K562 (cell line): Measurements from ENCODE around the gene WDR45. TPM values are rescaled to one million over a fixed set of nuclear protein-coding genes. Genes with fewer than 3 reads are reported as not detected.

Experiments used
- L3MBTL2 ChIP-seq: fragments of 450-650 bp; IDR thresholded peaks from 2 replicates; pipeline ENCODE4 v1.6.1; 2016; ENCODE audit warnings: mild to moderate bottlenecking, moderate library complexity
- NFE2 ChIP-seq: IDR thresholded peaks from 2 replicates; pipeline ENCODE4 v1.6.1; 2014; ENCODE audit warnings: antibody characterized with exemption, low read depth
- NFXL1 ChIP-seq: fragments of 450-650 bp; formaldehyde crosslinking; IDR thresholded peaks from 2 replicates; pipeline ENCODE4 v1.4.0; 2021; ENCODE audit warnings: mild to moderate bottlenecking
- SAFB ChIP-seq: fragments of 200-400 bp; formaldehyde crosslinking; IDR thresholded peaks from 2 replicates; pipeline ENCODE4 v1.6.1; 2017; ENCODE audit warnings: low read depth, low read length, borderline replicate concordance
- polyA plus RNA-seq, 8 experiments: library from polyadenylated mRNA; depleted of rRNA in 4 of 8; stranded (reverse) in 5 of 8; unstranded in 3 of 8; fragments of >200 nt; fragmentation: Nextera tagmentation in 2 of 8; fragmentation: Illumina TruSeq in 1 of 8; extraction: Ambion mirVana in 2 of 8; extraction: Trizol in 1 of 8; gene quantifications; 2 replicates each; pipeline versions ENCODE4 v1.2.1 to v1.2.3, GENCODE V29; 2011 to 2014; ENCODE audit warnings: inconsistent platforms in 1 of 8, missing spikeins in 1 of 8
- total RNA-seq, 7 experiments: library from RNA; depleted of rRNA in 6 of 7; stranded (reverse); fragments of >200 nt in 6 of 7; fragmentation: Illumina TruSeq in 2 of 7; extraction: Trizol in 2 of 7; gene quantifications; 2 replicates each; pipeline versions ENCODE4 v1.2.1 to v1.2.3, GENCODE V29; 2011 to 2021; ENCODE audit warnings: low replicate concordance in 1 of 7
- TF ChIP-seq, protein P1 (sequence below): fragments of 200-600 bp; sonication (generic); IDR thresholded peaks from one replicate; pipeline ENCODE4 v1.6.1; 2012; ENCODE audit warnings: mild to moderate bottlenecking, low read depth, low read length, inconsistent platforms
- TF ChIP-seq, protein P2 (sequence below): IDR thresholded peaks from 2 replicates; pipeline ENCODE4 v1.6.1; 2014; ENCODE audit warnings: antibody characterized with exemption
- TF ChIP-seq, protein P3 (sequence below), 2 experiments: fragments of 450-650 bp; formaldehyde crosslinking in 1 of 2; IDR thresholded peaks; 2 replicates each; pipeline versions ENCODE4 v1.4.0 to v1.6.1; 2014 to 2020; ENCODE audit warnings: mild to moderate bottlenecking in 2 of 2, borderline replicate concordance in 1 of 2, low read depth in 1 of 2

Gene WDR45
- total and polyA plus RNA-seq, 9 of the 15 experiments (the other 6 are each of a cell fraction or from before 2014, with no cell fraction given): 19.4 to 136 (median 59.7) TPM

DNA sequence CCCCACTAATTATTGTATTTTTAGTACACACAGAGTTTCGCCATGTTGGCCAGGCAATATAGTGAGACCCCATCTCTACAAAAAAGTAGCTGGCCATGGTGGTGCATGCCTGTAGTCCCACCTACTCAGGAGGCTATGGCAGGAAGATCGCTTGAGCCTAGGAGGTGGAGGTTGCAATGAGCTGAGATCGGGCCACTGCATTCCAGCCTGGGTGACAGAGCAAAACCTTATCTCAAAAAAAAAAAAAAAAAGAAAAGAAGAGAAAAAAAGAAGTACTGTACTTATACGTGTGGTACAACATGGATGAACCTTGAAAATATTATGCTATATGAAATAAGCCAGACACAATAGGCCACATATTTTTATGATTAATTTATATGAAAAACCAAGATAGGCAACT is 9.9 kb upstream of the WDR45 start (continued):
- TF ChIP-seq, protein P1, sequence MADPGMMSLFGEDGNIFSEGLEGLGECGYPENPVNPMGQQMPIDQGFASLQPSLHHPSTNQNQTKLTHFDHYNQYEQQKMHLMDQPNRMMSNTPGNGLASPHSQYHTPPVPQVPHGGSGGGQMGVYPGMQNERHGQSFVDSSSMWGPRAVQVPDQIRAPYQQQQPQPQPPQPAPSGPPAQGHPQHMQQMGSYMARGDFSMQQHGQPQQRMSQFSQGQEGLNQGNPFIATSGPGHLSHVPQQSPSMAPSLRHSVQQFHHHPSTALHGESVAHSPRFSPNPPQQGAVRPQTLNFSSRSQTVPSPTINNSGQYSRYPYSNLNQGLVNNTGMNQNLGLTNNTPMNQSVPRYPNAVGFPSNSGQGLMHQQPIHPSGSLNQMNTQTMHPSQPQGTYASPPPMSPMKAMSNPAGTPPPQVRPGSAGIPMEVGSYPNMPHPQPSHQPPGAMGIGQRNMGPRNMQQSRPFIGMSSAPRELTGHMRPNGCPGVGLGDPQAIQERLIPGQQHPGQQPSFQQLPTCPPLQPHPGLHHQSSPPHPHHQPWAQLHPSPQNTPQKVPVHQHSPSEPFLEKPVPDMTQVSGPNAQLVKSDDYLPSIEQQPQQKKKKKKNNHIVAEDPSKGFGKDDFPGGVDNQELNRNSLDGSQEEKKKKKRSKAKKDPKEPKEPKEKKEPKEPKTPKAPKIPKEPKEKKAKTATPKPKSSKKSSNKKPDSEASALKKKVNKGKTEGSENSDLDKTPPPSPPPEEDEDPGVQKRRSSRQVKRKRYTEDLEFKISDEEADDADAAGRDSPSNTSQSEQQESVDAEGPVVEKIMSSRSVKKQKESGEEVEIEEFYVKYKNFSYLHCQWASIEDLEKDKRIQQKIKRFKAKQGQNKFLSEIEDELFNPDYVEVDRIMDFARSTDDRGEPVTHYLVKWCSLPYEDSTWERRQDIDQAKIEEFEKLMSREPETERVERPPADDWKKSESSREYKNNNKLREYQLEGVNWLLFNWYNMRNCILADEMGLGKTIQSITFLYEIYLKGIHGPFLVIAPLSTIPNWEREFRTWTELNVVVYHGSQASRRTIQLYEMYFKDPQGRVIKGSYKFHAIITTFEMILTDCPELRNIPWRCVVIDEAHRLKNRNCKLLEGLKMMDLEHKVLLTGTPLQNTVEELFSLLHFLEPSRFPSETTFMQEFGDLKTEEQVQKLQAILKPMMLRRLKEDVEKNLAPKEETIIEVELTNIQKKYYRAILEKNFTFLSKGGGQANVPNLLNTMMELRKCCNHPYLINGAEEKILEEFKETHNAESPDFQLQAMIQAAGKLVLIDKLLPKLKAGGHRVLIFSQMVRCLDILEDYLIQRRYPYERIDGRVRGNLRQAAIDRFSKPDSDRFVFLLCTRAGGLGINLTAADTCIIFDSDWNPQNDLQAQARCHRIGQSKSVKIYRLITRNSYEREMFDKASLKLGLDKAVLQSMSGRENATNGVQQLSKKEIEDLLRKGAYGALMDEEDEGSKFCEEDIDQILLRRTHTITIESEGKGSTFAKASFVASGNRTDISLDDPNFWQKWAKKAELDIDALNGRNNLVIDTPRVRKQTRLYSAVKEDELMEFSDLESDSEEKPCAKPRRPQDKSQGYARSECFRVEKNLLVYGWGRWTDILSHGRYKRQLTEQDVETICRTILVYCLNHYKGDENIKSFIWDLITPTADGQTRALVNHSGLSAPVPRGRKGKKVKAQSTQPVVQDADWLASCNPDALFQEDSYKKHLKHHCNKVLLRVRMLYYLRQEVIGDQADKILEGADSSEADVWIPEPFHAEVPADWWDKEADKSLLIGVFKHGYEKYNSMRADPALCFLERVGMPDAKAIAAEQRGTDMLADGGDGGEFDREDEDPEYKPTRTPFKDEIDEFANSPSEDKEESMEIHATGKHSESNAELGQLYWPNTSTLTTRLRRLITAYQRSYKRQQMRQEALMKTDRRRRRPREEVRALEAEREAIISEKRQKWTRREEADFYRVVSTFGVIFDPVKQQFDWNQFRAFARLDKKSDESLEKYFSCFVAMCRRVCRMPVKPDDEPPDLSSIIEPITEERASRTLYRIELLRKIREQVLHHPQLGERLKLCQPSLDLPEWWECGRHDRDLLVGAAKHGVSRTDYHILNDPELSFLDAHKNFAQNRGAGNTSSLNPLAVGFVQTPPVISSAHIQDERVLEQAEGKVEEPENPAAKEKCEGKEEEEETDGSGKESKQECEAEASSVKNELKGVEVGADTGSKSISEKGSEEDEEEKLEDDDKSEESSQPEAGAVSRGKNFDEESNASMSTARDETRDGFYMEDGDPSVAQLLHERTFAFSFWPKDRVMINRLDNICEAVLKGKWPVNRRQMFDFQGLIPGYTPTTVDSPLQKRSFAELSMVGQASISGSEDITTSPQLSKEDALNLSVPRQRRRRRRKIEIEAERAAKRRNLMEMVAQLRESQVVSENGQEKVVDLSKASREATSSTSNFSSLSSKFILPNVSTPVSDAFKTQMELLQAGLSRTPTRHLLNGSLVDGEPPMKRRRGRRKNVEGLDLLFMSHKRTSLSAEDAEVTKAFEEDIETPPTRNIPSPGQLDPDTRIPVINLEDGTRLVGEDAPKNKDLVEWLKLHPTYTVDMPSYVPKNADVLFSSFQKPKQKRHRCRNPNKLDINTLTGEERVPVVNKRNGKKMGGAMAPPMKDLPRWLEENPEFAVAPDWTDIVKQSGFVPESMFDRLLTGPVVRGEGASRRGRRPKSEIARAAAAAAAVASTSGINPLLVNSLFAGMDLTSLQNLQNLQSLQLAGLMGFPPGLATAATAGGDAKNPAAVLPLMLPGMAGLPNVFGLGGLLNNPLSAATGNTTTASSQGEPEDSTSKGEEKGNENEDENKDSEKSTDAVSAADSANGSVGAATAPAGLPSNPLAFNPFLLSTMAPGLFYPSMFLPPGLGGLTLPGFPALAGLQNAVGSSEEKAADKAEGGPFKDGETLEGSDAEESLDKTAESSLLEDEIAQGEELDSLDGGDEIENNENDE: no peak
- TF ChIP-seq L3MBTL2: 0 out of 2 replicates have a peak, but pooled peaks have one; percentile 12
- TF ChIP-seq NFE2: peak; percentile 85
- TF ChIP-seq SAFB: no peak
- TF ChIP-seq, protein P2, sequence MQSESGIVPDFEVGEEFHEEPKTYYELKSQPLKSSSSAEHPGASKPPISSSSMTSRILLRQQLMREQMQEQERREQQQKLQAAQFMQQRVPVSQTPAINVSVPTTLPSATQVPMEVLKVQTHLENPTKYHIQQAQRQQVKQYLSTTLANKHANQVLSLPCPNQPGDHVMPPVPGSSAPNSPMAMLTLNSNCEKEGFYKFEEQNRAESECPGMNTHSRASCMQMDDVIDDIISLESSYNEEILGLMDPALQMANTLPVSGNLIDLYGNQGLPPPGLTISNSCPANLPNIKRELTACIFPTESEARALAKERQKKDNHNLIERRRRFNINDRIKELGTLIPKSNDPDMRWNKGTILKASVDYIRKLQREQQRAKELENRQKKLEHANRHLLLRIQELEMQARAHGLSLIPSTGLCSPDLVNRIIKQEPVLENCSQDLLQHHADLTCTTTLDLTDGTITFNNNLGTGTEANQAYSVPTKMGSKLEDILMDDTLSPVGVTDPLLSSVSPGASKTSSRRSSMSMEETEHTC: no peak
- TF ChIP-seq, protein P3, sequence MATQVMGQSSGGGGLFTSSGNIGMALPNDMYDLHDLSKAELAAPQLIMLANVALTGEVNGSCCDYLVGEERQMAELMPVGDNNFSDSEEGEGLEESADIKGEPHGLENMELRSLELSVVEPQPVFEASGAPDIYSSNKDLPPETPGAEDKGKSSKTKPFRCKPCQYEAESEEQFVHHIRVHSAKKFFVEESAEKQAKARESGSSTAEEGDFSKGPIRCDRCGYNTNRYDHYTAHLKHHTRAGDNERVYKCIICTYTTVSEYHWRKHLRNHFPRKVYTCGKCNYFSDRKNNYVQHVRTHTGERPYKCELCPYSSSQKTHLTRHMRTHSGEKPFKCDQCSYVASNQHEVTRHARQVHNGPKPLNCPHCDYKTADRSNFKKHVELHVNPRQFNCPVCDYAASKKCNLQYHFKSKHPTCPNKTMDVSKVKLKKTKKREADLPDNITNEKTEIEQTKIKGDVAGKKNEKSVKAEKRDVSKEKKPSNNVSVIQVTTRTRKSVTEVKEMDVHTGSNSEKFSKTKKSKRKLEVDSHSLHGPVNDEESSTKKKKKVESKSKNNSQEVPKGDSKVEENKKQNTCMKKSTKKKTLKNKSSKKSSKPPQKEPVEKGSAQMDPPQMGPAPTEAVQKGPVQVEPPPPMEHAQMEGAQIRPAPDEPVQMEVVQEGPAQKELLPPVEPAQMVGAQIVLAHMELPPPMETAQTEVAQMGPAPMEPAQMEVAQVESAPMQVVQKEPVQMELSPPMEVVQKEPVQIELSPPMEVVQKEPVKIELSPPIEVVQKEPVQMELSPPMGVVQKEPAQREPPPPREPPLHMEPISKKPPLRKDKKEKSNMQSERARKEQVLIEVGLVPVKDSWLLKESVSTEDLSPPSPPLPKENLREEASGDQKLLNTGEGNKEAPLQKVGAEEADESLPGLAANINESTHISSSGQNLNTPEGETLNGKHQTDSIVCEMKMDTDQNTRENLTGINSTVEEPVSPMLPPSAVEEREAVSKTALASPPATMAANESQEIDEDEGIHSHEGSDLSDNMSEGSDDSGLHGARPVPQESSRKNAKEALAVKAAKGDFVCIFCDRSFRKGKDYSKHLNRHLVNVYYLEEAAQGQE (IDR thresholded peaks at IDR 0.05; ENCODE audit: borderline replicate concordance): peak; percentile 18; the same call in 1 of the 2 replicates
- TF ChIP-seq, protein P3 (CRISPR knock-in tag; IDR thresholded peaks at IDR 0.05; ENCODE audit: low read depth): no peak
- TF ChIP-seq NFXL1 (CRISPR knock-in tag): no peak
